Measurements from ENCODE around the gene RIMBP3B.
"Not testable (repeated sequence)": the region's sequence is repeated elsewhere in the genome, so short reads cannot be mapped to it uniquely, and the experiment has no call there.

RIMBP3B gene

DNA sequence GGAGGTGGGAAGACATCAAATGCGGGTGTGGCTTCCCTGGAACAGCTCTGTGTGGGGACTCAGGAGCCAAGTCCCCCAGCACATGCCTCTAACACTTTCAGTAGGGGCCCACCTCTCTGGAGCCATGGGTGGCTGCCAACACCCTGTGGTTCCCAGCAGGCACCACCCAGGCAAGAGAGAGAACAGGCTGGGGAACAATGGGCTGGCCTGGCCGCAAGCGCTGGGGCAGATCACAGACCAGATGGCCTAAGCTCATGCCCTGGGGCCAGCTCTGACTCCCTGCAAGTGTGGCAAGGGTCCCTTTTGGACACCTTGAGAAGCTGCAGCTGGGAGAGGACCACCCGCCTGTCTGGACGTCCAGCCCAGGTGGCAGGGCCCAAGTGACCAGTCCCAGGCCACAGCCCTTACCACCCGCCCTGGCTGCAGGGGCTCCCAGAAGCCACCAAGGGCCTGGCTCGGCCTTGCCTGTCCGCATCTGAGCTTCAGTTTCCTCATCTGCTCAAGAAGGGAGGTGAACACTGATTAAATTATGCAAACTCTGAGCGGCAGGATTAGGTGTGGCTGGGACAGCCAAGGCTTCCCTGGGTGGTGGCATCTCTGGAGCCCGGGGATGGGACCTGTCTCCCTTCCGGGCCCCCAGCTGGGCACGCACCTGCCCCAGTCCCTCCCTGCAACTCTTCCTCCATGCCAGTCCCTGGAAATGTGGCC lies 14.8 kb upstream of the RIMBP3B start:
- not testable (repeated sequence) for H2AFZ ChIP-seq (ENCODE audit: low read depth, low read length, severe bottlenecking); H3K9me2 ChIP-seq (replicated peaks; ENCODE audit: insufficient read depth, low read length); H3K79me2 ChIP-seq (ENCODE audit: insufficient read depth, low read length); H3K36me3 ChIP-seq (ENCODE audit: low read length); H3K9ac ChIP-seq (ENCODE audit: low read length); H4K20me1 ChIP-seq (ENCODE audit: low read depth, low read length); H3K4me2 ChIP-seq (ENCODE audit: low read depth, low read length, poor library complexity, severe bottlenecking); H3K9me3 ChIP-seq (ENCODE audit: insufficient read depth, low read length); H3K27me3 ChIP-seq (ENCODE audit: low read length); H3K27ac ChIP-seq (ENCODE audit: low read depth, low read length); H3F3A ChIP-seq (ENCODE audit: insufficient read depth); H3K4me3 ChIP-seq (ENCODE audit: insufficient read depth, low read length, poor library complexity, severe bottlenecking)

DNA sequence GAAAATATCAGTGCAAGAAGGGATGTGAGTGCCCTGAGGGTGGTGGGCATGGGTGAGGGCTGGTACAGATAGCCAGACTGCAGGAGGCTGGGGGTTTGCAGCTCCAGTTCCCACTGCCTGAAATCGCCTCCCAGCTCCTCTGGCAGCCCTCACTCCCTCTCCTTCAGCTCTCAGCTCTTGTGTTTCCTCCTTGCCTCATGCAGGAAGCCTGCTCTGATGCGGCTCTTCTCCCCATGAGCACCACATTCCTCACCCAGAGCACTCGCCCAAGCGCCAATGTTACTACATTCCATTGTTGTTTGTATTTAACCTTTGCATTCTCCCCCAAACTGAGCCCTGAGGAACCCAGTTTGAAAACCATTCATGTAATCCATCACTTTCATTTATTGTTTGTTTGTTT lies 7.7 kb upstream of the RIMBP3B start:
- not testable (repeated sequence) for H3K4me3 ChIP-seq (ENCODE audit: insufficient read depth, low read length, poor library complexity, severe bottlenecking); H3K36me3 ChIP-seq (ENCODE audit: low read length); H3K9me3 ChIP-seq (ENCODE audit: insufficient read depth, low read length); H3K27ac ChIP-seq (ENCODE audit: low read depth, low read length); H4K20me1 ChIP-seq (ENCODE audit: low read depth, low read length); H2AFZ ChIP-seq (ENCODE audit: low read depth, low read length, severe bottlenecking); H3K4me2 ChIP-seq (ENCODE audit: low read depth, low read length, poor library complexity, severe bottlenecking); H3F3A ChIP-seq (ENCODE audit: insufficient read depth); H3K9me2 ChIP-seq (replicated peaks; ENCODE audit: insufficient read depth, low read length); H3K9ac ChIP-seq (ENCODE audit: low read length); H3K79me2 ChIP-seq (ENCODE audit: insufficient read depth, low read length); H3K27me3 ChIP-seq (ENCODE audit: low read length)

DNA sequence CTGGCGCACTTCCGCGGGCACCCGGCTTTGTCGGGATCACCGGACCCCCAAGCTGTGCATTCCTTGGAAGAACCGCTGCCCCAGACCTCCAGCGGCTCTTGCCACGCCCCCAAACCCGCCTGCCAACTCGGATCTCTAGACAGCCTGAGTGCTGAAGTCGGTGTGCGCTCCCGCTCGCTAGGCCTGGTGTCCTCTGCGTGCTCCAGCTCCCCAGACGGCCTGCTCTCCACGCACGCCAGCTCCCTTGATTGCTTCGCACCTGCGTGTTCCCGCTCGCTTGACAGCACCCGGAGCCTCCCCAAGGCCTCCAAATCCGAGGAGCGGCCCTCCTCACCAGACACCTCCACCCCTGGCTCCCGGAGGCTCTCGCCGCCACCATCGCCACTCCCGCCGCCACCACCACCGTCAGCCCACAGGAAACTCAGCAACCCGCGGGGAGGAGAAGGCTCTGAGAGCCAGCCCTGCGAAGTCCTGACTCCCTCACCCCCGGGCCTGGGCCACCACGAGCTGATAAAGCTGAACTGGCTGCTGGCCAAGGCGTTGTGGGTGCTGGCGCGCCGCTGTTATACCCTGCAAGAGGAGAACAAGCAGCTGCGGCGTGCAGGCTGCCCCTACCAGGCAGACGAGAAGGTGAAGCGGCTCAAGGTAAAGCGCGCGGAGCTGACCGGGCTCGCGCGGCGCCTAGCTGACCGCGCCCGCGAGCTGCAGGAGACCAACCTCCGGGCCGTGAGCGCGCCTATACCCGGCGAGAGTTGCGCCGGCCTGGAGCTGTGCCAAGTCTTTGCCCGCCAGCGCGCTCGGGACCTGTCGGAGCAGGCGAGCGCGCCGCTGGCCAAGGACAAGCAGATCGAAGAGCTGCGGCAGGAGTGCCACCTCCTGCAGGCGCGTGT lies 1.2 kb downstream of the RIMBP3B start:
- H3K36me3 ChIP-seq (ENCODE audit: low read length); H4K20me1 ChIP-seq (ENCODE audit: low read depth, low read length); H3K4me3 ChIP-seq (ENCODE audit: insufficient read depth, low read length, poor library complexity, severe bottlenecking); H2AFZ ChIP-seq (ENCODE audit: low read depth, low read length, severe bottlenecking); H3K4me2 ChIP-seq (ENCODE audit: low read depth, low read length, poor library complexity, severe bottlenecking); H3K79me2 ChIP-seq (ENCODE audit: insufficient read depth, low read length); H3K9me3 ChIP-seq (ENCODE audit: insufficient read depth, low read length); H3K9ac ChIP-seq (ENCODE audit: low read length); H3K9me2 ChIP-seq (replicated peaks; ENCODE audit: insufficient read depth, low read length); H3K27ac ChIP-seq (ENCODE audit: low read depth, low read length); H3K27me3 ChIP-seq (ENCODE audit: low read length); H3F3A ChIP-seq (ENCODE audit: insufficient read depth): not testable (repeated sequence)

DNA sequence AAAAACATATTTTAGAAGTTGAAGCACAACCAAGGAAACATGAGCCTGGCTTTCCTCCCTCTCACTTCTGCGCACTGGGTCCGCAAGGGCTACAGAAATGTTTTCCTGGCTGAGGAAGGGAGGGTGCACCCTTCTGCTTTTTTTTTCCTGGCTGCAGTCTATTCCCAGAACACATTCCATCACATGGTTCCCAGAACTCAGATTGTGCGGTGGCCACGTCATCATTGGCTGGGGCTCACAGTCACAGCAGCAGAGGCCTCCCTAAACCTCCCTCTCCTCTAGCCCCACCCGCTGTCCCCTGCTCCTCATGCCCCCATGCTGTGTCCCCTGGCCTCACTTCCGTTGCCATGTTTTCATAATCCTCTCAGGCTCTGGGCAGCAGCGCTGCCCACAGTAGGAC lies 5.9 kb downstream of the RIMBP3B start:
- not testable (repeated sequence) for H3K9me3 ChIP-seq (ENCODE audit: insufficient read depth, low read length); H3K9ac ChIP-seq (ENCODE audit: low read length); H3K36me3 ChIP-seq (ENCODE audit: low read length); H4K20me1 ChIP-seq (ENCODE audit: low read depth, low read length); H3K27ac ChIP-seq (ENCODE audit: low read depth, low read length); H3K4me3 ChIP-seq (ENCODE audit: insufficient read depth, low read length, poor library complexity, severe bottlenecking); H3K9me2 ChIP-seq (replicated peaks; ENCODE audit: insufficient read depth, low read length); H3K79me2 ChIP-seq (ENCODE audit: insufficient read depth, low read length); H2AFZ ChIP-seq (ENCODE audit: low read depth, low read length, severe bottlenecking); H3F3A ChIP-seq (ENCODE audit: insufficient read depth); H3K4me2 ChIP-seq (ENCODE audit: low read depth, low read length, poor library complexity, severe bottlenecking); H3K27me3 ChIP-seq (ENCODE audit: low read length)

DNA sequence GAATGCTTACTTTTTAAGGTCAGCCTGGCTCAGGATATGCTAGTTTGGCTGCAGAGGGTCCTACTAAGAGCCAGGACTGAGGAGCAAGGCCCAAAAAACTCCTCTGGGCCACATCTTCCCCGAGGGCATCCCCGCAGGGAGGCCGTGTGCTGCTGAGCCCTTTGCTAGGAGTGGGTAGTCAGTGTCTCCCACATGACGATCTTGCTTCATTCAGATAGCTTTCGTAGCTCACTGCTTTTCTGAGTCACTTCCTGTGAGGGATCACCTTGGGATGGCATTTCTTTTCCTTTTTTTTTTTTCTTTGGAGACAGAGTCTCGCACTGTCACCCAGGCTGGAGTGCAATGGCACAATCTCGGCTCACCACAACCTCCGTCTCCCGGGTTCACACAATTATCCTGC lies 6.5 kb downstream of the RIMBP3B start:
- not testable (repeated sequence) for H3K9me3 ChIP-seq (ENCODE audit: insufficient read depth, low read length); H3K27me3 ChIP-seq (ENCODE audit: low read length); H3K36me3 ChIP-seq (ENCODE audit: low read length); H3K79me2 ChIP-seq (ENCODE audit: insufficient read depth, low read length); H3K27ac ChIP-seq (ENCODE audit: low read depth, low read length); H2AFZ ChIP-seq (ENCODE audit: low read depth, low read length, severe bottlenecking); H3K4me2 ChIP-seq (ENCODE audit: low read depth, low read length, poor library complexity, severe bottlenecking); H4K20me1 ChIP-seq (ENCODE audit: low read depth, low read length); H3K9me2 ChIP-seq (replicated peaks; ENCODE audit: insufficient read depth, low read length); H3F3A ChIP-seq (ENCODE audit: insufficient read depth); H3K9ac ChIP-seq (ENCODE audit: low read length); H3K4me3 ChIP-seq (ENCODE audit: insufficient read depth, low read length, poor library complexity, severe bottlenecking)

DNA sequence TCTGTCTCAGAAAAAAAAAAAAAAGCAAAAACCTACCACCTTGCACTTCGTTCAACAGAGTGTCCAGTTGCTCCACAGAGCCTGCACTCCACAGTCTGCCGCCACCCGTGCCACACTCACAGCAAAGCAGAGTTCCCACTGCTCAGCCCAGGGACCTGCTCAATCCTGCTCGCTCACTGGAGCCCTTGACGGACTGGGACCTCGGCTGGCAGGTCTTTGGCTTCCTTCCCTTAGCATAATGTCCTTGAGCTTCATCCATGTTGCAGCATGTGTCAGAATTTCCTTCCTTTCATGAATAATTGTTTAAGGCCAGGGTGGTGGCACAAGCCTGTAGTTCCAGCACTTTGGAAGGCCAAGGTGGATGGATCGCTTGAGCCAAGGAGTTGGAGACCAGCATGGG lies 11.1 kb downstream of the RIMBP3B start:
- H3K9me3 ChIP-seq (ENCODE audit: insufficient read depth, low read length); H3F3A ChIP-seq (ENCODE audit: insufficient read depth); H3K4me3 ChIP-seq (ENCODE audit: insufficient read depth, low read length, poor library complexity, severe bottlenecking); H3K36me3 ChIP-seq (ENCODE audit: low read length); H3K9me2 ChIP-seq (replicated peaks; ENCODE audit: insufficient read depth, low read length); H3K79me2 ChIP-seq (ENCODE audit: insufficient read depth, low read length); H3K4me2 ChIP-seq (ENCODE audit: low read depth, low read length, poor library complexity, severe bottlenecking); H3K27ac ChIP-seq (ENCODE audit: low read depth, low read length); H3K9ac ChIP-seq (ENCODE audit: low read length); H4K20me1 ChIP-seq (ENCODE audit: low read depth, low read length); H3K27me3 ChIP-seq (ENCODE audit: low read length); H2AFZ ChIP-seq (ENCODE audit: low read depth, low read length, severe bottlenecking): not testable (repeated sequence)

DNA sequence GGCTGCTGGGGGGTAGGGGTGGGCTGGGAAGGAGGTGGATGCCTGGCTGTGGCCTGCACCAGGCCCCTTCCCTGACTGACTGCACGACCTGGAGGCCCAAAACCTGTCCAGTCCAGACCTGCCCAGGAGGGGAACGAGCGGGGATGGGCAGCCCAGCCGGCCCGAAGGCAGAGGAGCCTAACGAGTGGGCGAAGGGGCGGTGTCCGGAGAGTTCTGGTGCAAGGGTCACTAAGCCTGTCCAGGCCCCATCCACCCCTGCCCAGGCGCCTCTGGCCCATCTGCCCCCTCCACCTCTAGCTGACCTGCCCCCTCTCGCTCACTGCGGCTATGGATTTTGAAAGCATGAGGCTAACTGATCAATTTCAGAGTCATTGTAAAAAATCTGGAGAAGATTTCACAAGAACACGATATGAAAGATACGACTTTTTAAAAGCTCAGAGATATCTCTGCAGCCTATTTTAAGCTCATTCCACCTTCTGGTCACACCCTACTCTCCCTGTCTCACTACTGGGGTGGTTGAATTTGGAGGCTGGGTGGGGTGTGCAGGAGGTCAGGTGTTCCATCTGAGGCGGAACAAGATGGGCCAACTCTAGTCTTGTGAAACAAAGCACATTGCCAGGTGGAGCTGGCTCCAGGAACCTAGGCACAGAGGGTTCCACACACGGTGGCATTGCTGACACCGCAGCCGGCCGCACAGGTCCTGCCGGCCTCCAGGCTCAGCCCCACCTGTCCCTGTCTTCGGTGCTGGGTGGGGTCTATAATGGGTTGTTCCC lies 17.8 kb downstream of the RIMBP3B start:
- not testable (repeated sequence) for H3K4me3 ChIP-seq (ENCODE audit: insufficient read depth, low read length, poor library complexity, severe bottlenecking); H4K20me1 ChIP-seq (ENCODE audit: low read depth, low read length); H3K9ac ChIP-seq (ENCODE audit: low read length); H2AFZ ChIP-seq (ENCODE audit: low read depth, low read length, severe bottlenecking); H3K9me3 ChIP-seq (ENCODE audit: insufficient read depth, low read length); H3K79me2 ChIP-seq (ENCODE audit: insufficient read depth, low read length); H3F3A ChIP-seq (ENCODE audit: insufficient read depth); H3K27ac ChIP-seq (ENCODE audit: low read depth, low read length); H3K9me2 ChIP-seq (replicated peaks; ENCODE audit: insufficient read depth, low read length); H3K27me3 ChIP-seq (ENCODE audit: low read length); H3K36me3 ChIP-seq (ENCODE audit: low read length); H3K4me2 ChIP-seq (ENCODE audit: low read depth, low read length, poor library complexity, severe bottlenecking)

All from SU-DHL-6 (cell line).